CD8-positive, alpha-beta memory T cell (primary cell): ENCODE results near the gene ADORA2A. TPM values are rescaled to one million over a fixed set of nuclear protein-coding genes. Genes with fewer than 3 reads are reported as not detected.
"Not testable (repeated sequence)": the region's sequence is repeated elsewhere in the genome, so short reads cannot be mapped to it uniquely, and the experiment has no call there.

Experiments
- CTCF ChIA-PET: fragments of 350-600 bp; sonication (Branson Sonifier 250); formaldehyde crosslinking; loops from one replicate; lab custom pipeline; 2021; ENCODE audit warnings: antibody characterized with exemption; lab: Charles Lee
- POLR2A ChIA-PET: fragments of 350-600 bp; sonication (Branson Sonifier 250); formaldehyde crosslinking; loops from one replicate; lab custom pipeline; 2021; ENCODE audit warnings: antibody characterized with exemption; lab: Charles Lee
- DNase-seq, 5 donors: peaks; one replicate each; pipeline versions ENCODE4 v3.0.0 to v3.0.0-alpha.2; 2020 to 2022; ENCODE audit warnings: mixed read lengths in 1 of 5
- H3K27ac ChIP-seq: one replicate; pipeline ENCODE4 v1.7.0; 2013; ENCODE audit warnings: low read depth, mild to moderate bottlenecking, low read length, moderate library complexity
- H3K27me3 ChIP-seq: 2 replicates; pipeline ENCODE4 v1.7.0; 2013; ENCODE audit warnings: low read length, mild to moderate bottlenecking; ENCODE audit not compliant: insufficient read depth, poor library complexity, severe bottlenecking
- H3K36me3 ChIP-seq: 2 replicates; pipeline ENCODE4 v1.7.0; 2013; ENCODE audit warnings: mild to moderate bottlenecking, low read length, moderate library complexity; ENCODE audit not compliant: insufficient read depth
- H3K4me1 ChIP-seq: 2 replicates; pipeline ENCODE4 v1.7.0; 2013; ENCODE audit warnings: mild to moderate bottlenecking, low read length, moderate library complexity; ENCODE audit not compliant: insufficient read depth
- H3K4me3 ChIP-seq: 2 replicates; pipeline ENCODE4 v1.7.0; 2013; ENCODE audit warnings: mild to moderate bottlenecking, low read length
- H3K9me3 ChIP-seq: 2 replicates; pipeline ENCODE4 v1.7.0; 2013; ENCODE audit warnings: mild to moderate bottlenecking, low read length
- H3K27ac Mint-ChIP-seq, 8 donors: one replicate each; pipeline ENCODE4 v1.8.0; 2020 to 2021; ENCODE audit warnings: mixed read lengths in 8 of 8, mild to moderate bottlenecking in 6 of 8, inconsistent platforms in 3 of 8, moderate library complexity in 3 of 8
- H3K27me3 Mint-ChIP-seq, 2 donors: one replicate each; pipeline ENCODE4 v1.8.0; 2020 to 2021; ENCODE audit warnings: mixed read lengths in 2 of 2, mild to moderate bottlenecking in 1 of 2, moderate library complexity in 1 of 2
- H3K36me3 Mint-ChIP-seq, 3 donors: one replicate each; pipeline ENCODE4 v1.8.0; 2020 to 2021; ENCODE audit warnings: mixed read lengths in 3 of 3, inconsistent platforms in 1 of 3, mild to moderate bottlenecking in 1 of 3
- H3K4me1 Mint-ChIP-seq, 3 donors: one replicate each; pipeline ENCODE4 v1.8.0; 2020 to 2021; ENCODE audit warnings: mixed read lengths in 3 of 3, inconsistent platforms in 1 of 3, mild to moderate bottlenecking in 1 of 3
- H3K4me3 Mint-ChIP-seq, 7 donors: one replicate each; pipeline ENCODE4 v1.8.0; 2020 to 2021; ENCODE audit warnings: mixed read lengths in 7 of 7, mild to moderate bottlenecking in 6 of 7, moderate library complexity in 4 of 7, inconsistent platforms in 2 of 7
- H3K9me3 Mint-ChIP-seq, 5 donors: one replicate each; pipeline ENCODE4 v1.8.0; 2020 to 2022; ENCODE audit warnings: mixed read lengths in 5 of 5, mild to moderate bottlenecking in 3 of 5, moderate library complexity in 2 of 5, inconsistent platforms in 1 of 5
- polyA plus RNA-seq: library from polyadenylated mRNA; unstranded; fragments of 300-500 nt; fragmentation: Illumina TruSeq; gene quantifications from one replicate; pipeline ENCODE4 v1.2.3, GENCODE V29; 2021
- total RNA-seq, 2 experiments: library from RNA; stranded (reverse); gene quantifications; one replicate each; pipeline ENCODE4 v1.2.3, GENCODE V29; 2021

Gene ADORA2A
- total and polyA plus RNA-seq, 3 experiments from 2014 or later, result 23.2 to 89.6 (median 26.7) TPM

GRCh38 chr22:24482575-24482974 is 55.2 kb downstream of the ADORA2A start:
- Mint-ChIP-seq H3K4me1 (peaks cover 7 to 14% (median 10%) of the 10 kb centered on the region in 3 donors), H3K27me3 (peaks cover 0 to 2% of the 10 kb centered on the region in 2 donors), H3K9me3 (no peaks in the 10 kb centered on the region), H3K27ac (no peak overlapping the region), H3K4me3 (no peak overlapping the region), H3K36me3 (peaks cover 0 to 8% (median 0%) of the 10 kb centered on the region in 3 donors)
- Histone ChIP-seq H3K4me3 (no peak overlapping the region), H3K4me1 (no peaks in the 10 kb centered on the region), H3K36me3 (no peaks in the 10 kb centered on the region), H3K27me3 (no peaks in the 10 kb centered on the region), H3K9me3 (no peaks in the 10 kb centered on the region), H3K27ac (no peak overlapping the region)
- ChIA-PET CTCF (interaction anchor here (1.6 to 2.9 kb wide), 2 partner anchors 12 to 59 kb away, joined by 4 to 12 read pairs; no protein-coding TSS in a partner anchor), POLR2A (no interaction called here)
- DNase-seq, result no peak

GRCh38 chr22:24482998-24483397 is 55.6 kb downstream of the ADORA2A start:
- Mint-ChIP-seq H3K36me3 (peaks cover 0 to 8% (median 0%) of the 10 kb centered on the region in 3 donors), H3K27me3 (peaks cover 0 to 2% of the 10 kb centered on the region in 2 donors), H3K27ac (peak overlapping the region in 1 of 8 donors; percentile 4), H3K4me3 (no peak overlapping the region), H3K9me3 (no peaks in the 10 kb centered on the region), H3K4me1 (peaks cover 7 to 14% (median 10%) of the 10 kb centered on the region in 3 donors)
- Histone ChIP-seq H3K27ac (no peak overlapping the region), H3K36me3 (no peaks in the 10 kb centered on the region), H3K4me3 (no peak overlapping the region), H3K9me3 (no peaks in the 10 kb centered on the region), H3K27me3 (no peaks in the 10 kb centered on the region), H3K4me1 (no peaks in the 10 kb centered on the region)
- no peak for DNase-seq
- ChIA-PET POLR2A (no interaction called here), CTCF (interaction anchor here (1.6 to 2.9 kb wide), 2 partner anchors 13 to 59 kb away, joined by 4 to 12 read pairs; no protein-coding TSS in a partner anchor)

GRCh38 chr22:24483976-24484545 is 56.7 kb downstream of the ADORA2A start:
- H3K36me3 ChIP-seq, result no peaks in the 10 kb centered on the region
- ChIA-PET CTCF (interaction anchor here (1.4 to 2.9 kb wide), 2 partner anchors 57 to 60 kb away, joined by 5 to 12 read pairs; partner anchors contain the start of gene ADORA2A), POLR2A (no interaction called here)
- H3K4me3 Mint-ChIP-seq, result no peak overlapping the region
- no peak overlapping the region for H3K27ac ChIP-seq
- no peaks in the 10 kb centered on the region for H3K9me3 ChIP-seq
- H3K4me3 ChIP-seq, result no peak overlapping the region
- peak overlapping the region in 1 of 8 donors; percentile 62 for H3K27ac Mint-ChIP-seq
- no peak for DNase-seq
- peaks cover 7 to 14% (median 10%) of the 10 kb centered on the region in 3 donors for H3K4me1 Mint-ChIP-seq
- no peaks in the 10 kb centered on the region for H3K4me1 ChIP-seq
- H3K9me3 Mint-ChIP-seq, result no peaks in the 10 kb centered on the region
- H3K36me3 Mint-ChIP-seq, result peaks cover 0 to 1% (median 0%) of the 10 kb centered on the region in 3 donors
- peaks cover 0 to 2% of the 10 kb centered on the region in 2 donors for H3K27me3 Mint-ChIP-seq
- H3K27me3 ChIP-seq, result no peaks in the 10 kb centered on the region

- DNase-seq, result no peak
- Mint-ChIP-seq H3K27me3 (peaks cover 0 to 2% of the 10 kb centered on the region in 2 donors), H3K36me3 (no peaks in the 10 kb centered on the region), H3K4me3 (no peak overlapping the region), H3K27ac (no peak overlapping the region), H3K4me1 (peaks cover 7 to 14% (median 10%) of the 10 kb centered on the region in 3 donors), H3K9me3 (no peaks in the 10 kb centered on the region)
- ChIA-PET POLR2A (interaction anchor here (0.8 kb wide), 1 partner anchor 89 kb away, joined by 4 read pairs; no protein-coding TSS in a partner anchor), CTCF (interaction anchor here (1.0 to 2.9 kb wide), 4 partner anchors 51 to 65 kb away, joined by 3 to 12 read pairs (median 4); partner anchors contain the start of gene ADORA2A)
- no peak overlapping the region for H3K4me3 ChIP-seq
- H3K27me3 ChIP-seq, result no peaks in the 10 kb centered on the region
- no peaks in the 10 kb centered on the region for H3K4me1 ChIP-seq
- no peaks in the 10 kb centered on the region for H3K9me3 ChIP-seq
- H3K27ac ChIP-seq, result no peak overlapping the region
- no peaks in the 10 kb centered on the region for H3K36me3 ChIP-seq
These were observed 57.8 kb downstream of the ADORA2A start for GRCh38 chr22:24485170-24485569.

GRCh38 chr22:24485608-24486007 is 58.2 kb downstream of the ADORA2A start:
- peaks cover 7 to 14% (median 10%) of the 10 kb centered on the region in 3 donors for H3K4me1 Mint-ChIP-seq
- Histone ChIP-seq H3K4me3 (no peak overlapping the region), H3K4me1 (no peaks in the 10 kb centered on the region), H3K36me3 (no peaks in the 10 kb centered on the region), H3K27me3 (no peaks in the 10 kb centered on the region), H3K27ac (no peak overlapping the region), H3K9me3 (no peaks in the 10 kb centered on the region)
- POLR2A ChIA-PET, result no interaction called here
- no peaks in the 10 kb centered on the region for H3K9me3 Mint-ChIP-seq
- H3K36me3 Mint-ChIP-seq, result no peaks in the 10 kb centered on the region
- CTCF ChIA-PET, result interaction anchor here (0.7 to 2.9 kb wide), 12 partner anchors 13 to 77 kb away, joined by 3 to 16 read pairs (median 3); partner anchors contain the start of gene ADORA2A
- H3K4me3 Mint-ChIP-seq, result no peak overlapping the region
- no peak overlapping the region for H3K27ac Mint-ChIP-seq
- DNase-seq, result peak in 2 of 5 donors; percentile 19 to 37
- peaks cover 0 to 2% of the 10 kb centered on the region in 2 donors for H3K27me3 Mint-ChIP-seq

- Mint-ChIP-seq H3K36me3 (no peaks in the 10 kb centered on the region), H3K9me3 (no peaks in the 10 kb centered on the region), H3K4me3 (no peak overlapping the region), H3K27me3 (peaks cover 0 to 3% of the 10 kb centered on the region in 2 donors), H3K4me1 (peaks cover 7 to 14% (median 10%) of the 10 kb centered on the region in 3 donors), H3K27ac (peak overlapping the region in 4 of 8 donors; percentile 1 to 57 (median 30))
- Histone ChIP-seq H3K27ac (no peak overlapping the region), H3K27me3 (no peaks in the 10 kb centered on the region), H3K4me1 (no peaks in the 10 kb centered on the region), H3K9me3 (no peaks in the 10 kb centered on the region), H3K4me3 (no peak overlapping the region), H3K36me3 (no peaks in the 10 kb centered on the region)
- POLR2A ChIA-PET, result no interaction called here
- CTCF ChIA-PET, result interaction anchor here (0.7 to 2.9 kb wide), 9 partner anchors 13 to 78 kb away, joined by 3 to 16 read pairs (median 3); no protein-coding TSS in a partner anchor
- no peak for DNase-seq
These were observed 59.1 kb downstream of the ADORA2A start for GRCh38 chr22:24486501-24486921.

GRCh38 chr22:24489011-24489410 is 61.6 kb downstream of the ADORA2A start:
- ChIA-PET POLR2A (no interaction called here), CTCF (no interaction called here)
- peaks cover 3 to 13% of the 10 kb centered on the region in 2 donors for H3K27me3 Mint-ChIP-seq

GRCh38 chr22:24489434-24489833 is 62.0 kb downstream of the ADORA2A start:
- H3K4me3 Mint-ChIP-seq, H3K9me3 Mint-ChIP-seq, H3K27ac Mint-ChIP-seq, CTCF ChIA-PET, DNase-seq, H3K27ac ChIP-seq, H3K36me3 Mint-ChIP-seq, POLR2A ChIA-PET, H3K4me3 ChIP-seq, H3K36me3 ChIP-seq, H3K4me1 ChIP-seq, H3K9me3 ChIP-seq, H3K27me3 ChIP-seq: not testable (repeated sequence)
- H3K4me1 Mint-ChIP-seq, result peaks cover 7 to 14% (median 10%) of the 10 kb centered on the region in 3 donors
- peaks cover 5 to 16% of the 10 kb centered on the region in 2 donors for H3K27me3 Mint-ChIP-seq

More at GRCh38 chr22:24489011-24489410, 61.6 kb downstream of the ADORA2A start:
- Mint-ChIP-seq H3K9me3 (no peaks in the 10 kb centered on the region), H3K4me3 (no peak overlapping the region), H3K4me1 (peaks cover 7 to 14% (median 10%) of the 10 kb centered on the region in 3 donors), H3K36me3 (peaks cover 0 to 3% (median 2%) of the 10 kb centered on the region in 3 donors), H3K27ac (no peak overlapping the region)
- no peak for DNase-seq
- no peaks in the 10 kb centered on the region for H3K36me3 ChIP-seq
- H3K9me3 ChIP-seq, result no peaks in the 10 kb centered on the region
- H3K27ac ChIP-seq, result no peak overlapping the region
- H3K4me1 ChIP-seq, result no peaks in the 10 kb centered on the region
- H3K27me3 ChIP-seq, result peaks cover 1% of the 10 kb centered on the region
- no peak overlapping the region for H3K4me3 ChIP-seq
